ENCODE results near the gene DNAJC5.
"Not testable (repeated sequence)": the region's sequence is repeated elsewhere in the genome, so short reads cannot be mapped to it uniquely, and the experiment has no call there.

DNAJC5 gene

GRCh38 chr20:63952769-63953168 is 57.8 kb downstream of the DNAJC5 start:
- DNase-seq (ENCODE audit: low read depth in 2 of 3, low spot score in 1 of 3), result no peak

- no peak for DNase-seq (ENCODE audit: low read depth in 2 of 3, low spot score in 1 of 3)
Measured at GRCh38 chr20:63953764-63954429, 59.0 kb downstream of the DNAJC5 start.

GRCh38 chr20:63955281-63955826 is 60.4 kb downstream of the DNAJC5 start:
- DNase-seq (ENCODE audit: low read depth in 2 of 3, low spot score in 1 of 3), result no peak

GRCh38 chr20:63955827-63956663 is 61.1 kb downstream of the DNAJC5 start, which contains the start of gene UCKL1:
Gene UCKL1 (minus strand): TSS chr20:63956416. CDS start chr20:63956372, 44 bp downstream.
- peak; percentile 74 to 87 (median 83) for DNase-seq (ENCODE audit: low read depth in 2 of 3, low spot score in 1 of 3)

- no peak for DNase-seq (ENCODE audit: low read depth in 2 of 3, low spot score in 1 of 3)
Measured at GRCh38 chr20:63956664-63957003, 61.7 kb downstream of the DNAJC5 start.

- DNase-seq (ENCODE audit: low read depth in 2 of 3, low spot score in 1 of 3), result peak in 2 of 3 donors; percentile 45 to 58
Measured at GRCh38 chr20:63957004-63957689, 62.2 kb downstream of the DNAJC5 start.

- DNase-seq (ENCODE audit: low read depth in 2 of 3, low spot score in 1 of 3), result no peak
Measured at GRCh38 chr20:63957690-63958441, 62.9 kb downstream of the DNAJC5 start.

GRCh38 chr20:63958471-63958870 is 63.5 kb downstream of the DNAJC5 start:
- DNase-seq (ENCODE audit: low read depth in 2 of 3, low spot score in 1 of 3), result no peak

- DNase-seq (ENCODE audit: low read depth in 2 of 3, low spot score in 1 of 3), result no peak
Measured at GRCh38 chr20:63958964-63959698, 64.2 kb downstream of the DNAJC5 start.

- no peak for DNase-seq (ENCODE audit: low read depth in 2 of 3, low spot score in 1 of 3)
Measured at GRCh38 chr20:63959699-63960075, 64.8 kb downstream of the DNAJC5 start.

- not testable (repeated sequence) for DNase-seq (ENCODE audit: low read depth in 2 of 3, low spot score in 1 of 3)
Measured at GRCh38 chr20:63960654-63961621, 66.0 kb downstream of the DNAJC5 start.

- no peak for DNase-seq (ENCODE audit: low read depth in 2 of 3, low spot score in 1 of 3)
Measured at GRCh38 chr20:63961664-63962425, 66.9 kb downstream of the DNAJC5 start.

GRCh38 chr20:63962426-63963347 is 67.8 kb downstream of the DNAJC5 start:
- DNase-seq (ENCODE audit: low read depth in 2 of 3, low spot score in 1 of 3), result no peak

- DNase-seq (ENCODE audit: low read depth in 2 of 3, low spot score in 1 of 3), result no peak
Measured at GRCh38 chr20:63963348-63963741, 68.4 kb downstream of the DNAJC5 start.

GRCh38 chr20:63963784-63964301 is 68.9 kb downstream of the DNAJC5 start:
- no peak for DNase-seq (ENCODE audit: low read depth in 2 of 3, low spot score in 1 of 3)

GRCh38 chr20:63964412-63964811 is 69.5 kb downstream of the DNAJC5 start:
- no peak for DNase-seq (ENCODE audit: low read depth in 2 of 3, low spot score in 1 of 3)

All from stimulated activated CD4-positive, alpha-beta T cell treated with anti-CD3 and anti-CD28 coated beads, Interleukin-12 subunit alpha, Interleukin-12 subunit beta, amount 100 ng/mL, for 48 hours (primary cell).